Prostate gland (tissue), 2 donors: ENCODE results near the gene SEC14L3. TPM values are rescaled to one million over a fixed set of nuclear protein-coding genes. Genes with fewer than 3 reads are reported as not detected.
"Not testable (repeated sequence)": the region's sequence is repeated elsewhere in the genome, so short reads cannot be mapped to it uniquely, and the experiment has no call there.

Experiments used
- DNase-seq: peaks from one replicate; pipeline ENCODE4 v3.0.0-alpha.2; 2019; ENCODE audit warnings: low spot score
- H3K27ac ChIP-seq, 2 donors: fragments of 200-600 bp; sonication (generic); 2 replicates each; pipeline ENCODE4 v1.5.1; 2017 to 2019
- H3K27me3 ChIP-seq: fragments of 200-600 bp; sonication (generic); replicated peaks from 2 replicates; pipeline ENCODE4 v1.5.1; 2019; ENCODE audit not compliant: insufficient read depth
- H3K36me3 ChIP-seq, 2 donors: fragments of 200-600 bp; sonication (generic); 1 replicate in 1 of 2; 2 replicates in 1 of 2; pipeline versions ENCODE4 v1.5.1 to v1.8.1; 2017 to 2019
- H3K4me1 ChIP-seq: fragments of 200-600 bp; sonication (generic); replicated peaks from 2 replicates; pipeline ENCODE4 v1.5.1; 2019
- H3K4me3 ChIP-seq, 2 donors: fragments of 200-600 bp; sonication (generic); 2 replicates each; pipeline ENCODE4 v1.5.1; 2017 to 2019
- H3K9me3 ChIP-seq: fragments of 200-600 bp; sonication (generic); 2 replicates; pipeline ENCODE4 v1.5.1; 2017
- CTCF ChIP-seq, 4 experiments: fragments of 200-600 bp in 2 of 4; fragments of 450-650 bp in 2 of 4; sonication (generic) in 2 of 4; IDR thresholded peaks; 1 replicate in 3 of 4; 2 replicates in 1 of 4; pipeline ENCODE4 v1.5.1; 2016 to 2019; ENCODE audit warnings: antibody characterized with exemption in 4 of 4, mild to moderate bottlenecking in 2 of 4, moderate library complexity in 2 of 4
- POLR2A ChIP-seq: fragments of 450-650 bp; IDR thresholded peaks from one replicate; pipeline ENCODE4 v1.6.1; 2016; ENCODE audit warnings: antibody characterized with exemption, mild to moderate bottlenecking
- POLR2AphosphoS5 ChIP-seq: sonication (generic); formaldehyde crosslinking; IDR thresholded peaks from one replicate; pipeline ENCODE4 v1.6.1; 2017; ENCODE audit warnings: antibody characterized with exemption
- WGBS: methylation state at CpG from one replicate; pipeline ENCODE4 v1.1.5; 2018; 5-methylcytosine and 5-hydroxymethylcytosine counted together
- intact Hi-C: fragments of 100-400 bp; cut with DNase I; formaldehyde crosslinking; loops from one replicate; pipeline ENCODE4 v1.14.2; 2022
- total RNA-seq, 2 donors: library from RNA; depleted of rRNA; stranded (reverse); fragments of >200 nt; gene quantifications; one replicate each; pipeline ENCODE4 v1.1.0, GENCODE V29; 2016

Gene SEC14L3
- total RNA-seq, 2 donors from 2014 or later = not detected

GRCh38 chr22:30455075-30455840 lies 16.6 kb downstream of the SEC14L3 start:
- DNase-seq = no peak
- Histone ChIP-seq H3K27ac (no peak overlapping the region), H3K36me3 (no peaks in the 10 kb centered on the region), H3K9me3 (no peaks in the 10 kb centered on the region), H3K4me3 (no peak overlapping the region), H3K27me3 (peaks cover 2% of the 10 kb centered on the region), H3K4me1 (peaks cover 3% of the 10 kb centered on the region)
- TF ChIP-seq CTCF (IDR thresholded peaks at IDR 0.05) (no peak), POLR2AphosphoS5 (no peak), POLR2A (no peak)
- WGBS = 88% methylated on average over 8 of the region's 8 CpGs
- intact Hi-C loops = no loop called here

GRCh38 chr22:30453731-30454510 lies 17.9 kb downstream of the SEC14L3 start:
- Histone ChIP-seq H3K36me3 (no peaks in the 10 kb centered on the region), H3K9me3 (no peaks in the 10 kb centered on the region), H3K27me3 (peaks cover 2% of the 10 kb centered on the region), H3K4me1 (no peaks in the 10 kb centered on the region), H3K27ac (no peak overlapping the region), H3K4me3 (no peak overlapping the region)
- intact Hi-C loops = no loop called here
- DNase-seq = no peak
- 61% methylated on average over 6 of the region's 6 CpGs for WGBS
- TF ChIP-seq CTCF (IDR thresholded peaks at IDR 0.05) = no peak
- TF ChIP-seq POLR2AphosphoS5 = no peak
- TF ChIP-seq POLR2A = no peak

GRCh38 chr22:30452861-30453260 lies 19.0 kb downstream of the SEC14L3 start:
- H3K36me3 ChIP-seq = no peaks in the 10 kb centered on the region
- TF ChIP-seq POLR2A = no peak
- TF ChIP-seq CTCF (IDR thresholded peaks at IDR 0.05) = no peak
- no peak for TF ChIP-seq POLR2AphosphoS5
- intact Hi-C loops = no loop called here
- H3K27me3 ChIP-seq = peaks cover 2% of the 10 kb centered on the region
- no peak overlapping the region for H3K27ac ChIP-seq
- no peak for DNase-seq
- H3K4me1 ChIP-seq = no peaks in the 10 kb centered on the region
- 81% methylated on average over 6 of the region's 6 CpGs for WGBS
- H3K9me3 ChIP-seq = no peaks in the 10 kb centered on the region
- H3K4me3 ChIP-seq = no peak overlapping the region

- H3K4me1 ChIP-seq, H3K4me3 ChIP-seq, DNase-seq, H3K27ac ChIP-seq, intact Hi-C loops, H3K27me3 ChIP-seq, H3K9me3 ChIP-seq, H3K36me3 ChIP-seq: not testable (repeated sequence)
- 32% methylated on average over 9 of the region's 9 CpGs for WGBS
Measured at GRCh38 chr22:30451488-30451887, 20.3 kb downstream of the SEC14L3 start.

GRCh38 chr22:30447656-30448055 lies 24.2 kb downstream of the SEC14L3 start:
- DNase-seq = no peak
- Histone ChIP-seq H3K36me3 (no peaks in the 10 kb centered on the region), H3K27ac (no peak overlapping the region), H3K4me3 (no peak overlapping the region), H3K4me1 (no peaks in the 10 kb centered on the region), H3K27me3 (peaks cover 2% of the 10 kb centered on the region), H3K9me3 (no peaks in the 10 kb centered on the region)
- intact Hi-C loops = no loop called here
- TF ChIP-seq POLR2AphosphoS5 (no peak), POLR2A (no peak), CTCF (IDR thresholded peaks at IDR 0.05) (no peak)
- 80% methylated on average over 3 of the region's 3 CpGs for WGBS
